Upper lobe of left lung (tissue), 6 donors: Measurements from ENCODE around the gene ABCG1. TPM values are rescaled to one million over a fixed set of nuclear protein-coding genes. Genes with fewer than 3 reads are reported as not detected.

Experiments
- ATAC-seq, 2 donors: fragments of 200-7000 bp; cut with Tn5 transposase; one replicate each; pipeline ENCODE4 v1.9.1; 2022; ENCODE audit warnings: mild to moderate bottlenecking in 2 of 2, moderate library complexity in 2 of 2; ENCODE audit not compliant: low FRiP score in 2 of 2
- DNase-seq, 2 donors: peaks; one replicate each; pipeline ENCODE4 v3.0.0-alpha.2; 2019 to 2020
- H3K27ac ChIP-seq, 4 donors: fragments of 200-600 bp; sonication (generic); one replicate each; pipeline ENCODE4 v1.5.1; 2016 to 2019
- H3K27me3 ChIP-seq, 4 donors: fragments of 200-600 bp; sonication (generic); one replicate each; pipeline ENCODE4 v1.5.1; 2017 to 2019
- H3K36me3 ChIP-seq, 4 donors: fragments of 200-600 bp; sonication (generic); one replicate each; pipeline ENCODE4 v1.5.1; 2016 to 2019
- H3K4me1 ChIP-seq, 4 donors: fragments of 200-600 bp; sonication (generic); one replicate each; pipeline ENCODE4 v1.5.1; 2018 to 2019
- H3K4me3 ChIP-seq, 4 donors: fragments of 200-600 bp; sonication (generic); one replicate each; pipeline ENCODE4 v1.5.1; 2017 to 2019; ENCODE audit warnings: mild to moderate bottlenecking in 2 of 4, moderate library complexity in 1 of 4
- H3K9me3 ChIP-seq, 4 donors: fragments of 200-600 bp; sonication (generic); one replicate each; pipeline ENCODE4 v1.5.1; 2018 to 2019
- CTCF ChIP-seq, 6 experiments: fragments of 450-650 bp in 4 of 6; fragments of 200-600 bp in 2 of 6; sonication (generic) in 2 of 6; IDR thresholded peaks; one replicate each; pipeline ENCODE4 v1.5.1; 2016 to 2019; ENCODE audit warnings: antibody characterized with exemption in 6 of 6
- EP300 ChIP-seq, 4 donors: sonication (generic); formaldehyde crosslinking; IDR thresholded peaks; one replicate each; pipeline ENCODE4 v1.5.1; 2017; ENCODE audit warnings: antibody characterized with exemption in 4 of 4, control low read depth in 2 of 4
- POLR2A ChIP-seq, 4 donors: fragments of 450-650 bp; IDR thresholded peaks; one replicate each; pipeline ENCODE4 v1.5.1; 2016 to 2017; ENCODE audit warnings: antibody characterized with exemption in 4 of 4, mild to moderate bottlenecking in 2 of 4
- POLR2AphosphoS5 ChIP-seq, 2 donors: sonication (generic); formaldehyde crosslinking; IDR thresholded peaks; one replicate each; pipeline ENCODE4 v1.5.1; 2017; ENCODE audit warnings: antibody characterized with exemption in 2 of 2
- WGBS, 2 donors: methylation state at CpG; one replicate each; pipeline ENCODE4 v1.1.5; 2017 to 2018; 5-methylcytosine and 5-hydroxymethylcytosine counted together
- total RNA-seq, 6 donors: library from RNA; depleted of rRNA in 4 of 6; stranded (reverse); fragments of >200 nt in 4 of 6; gene quantifications; one replicate each; pipeline versions ENCODE4 v1.1.0 to v1.2.1, GENCODE V29; 2016 to 2021
- donor health status: DM: no; HTN: no; CAD: no; lungs with moderate emphysema.
- donor health status: DM: no; HTN: yes; CAD: no; lungs with severe emphysema.

The ABCG1 gene
- total RNA-seq, 6 donors from 2014 or later: 56.7 to 130 (median 79.8) TPM

GRCh38 chr21:42317341-42317741 lies 98.4 kb downstream of the ABCG1 start:
- peak in 1 of 2 donors; percentile 10 for DNase-seq
- WGBS, 2 donors: 92 to 93% methylated on average over 5 to 8 of the region's 8 CpGs

GRCh38 chr21:42317826-42318746 lies 99.1 kb downstream of the ABCG1 start:
- Histone ChIP-seq H3K27me3 (no peaks in the 10 kb centered on the region), H3K4me1 (peaks cover 7 to 23% (median 14%) of the 10 kb centered on the region in 4 donors), H3K4me3 (no peak overlapping the region), H3K9me3 (no peaks in the 10 kb centered on the region), H3K36me3 (no peaks in the 10 kb centered on the region), H3K27ac (no peak overlapping the region)
- TF ChIP-seq CTCF (IDR thresholded peaks at IDR 0.05) (no peak), EP300 (IDR thresholded peaks at IDR 0.05) (no peak), POLR2A (IDR thresholded peaks at IDR 0.05) (no peak), POLR2AphosphoS5 (IDR thresholded peaks at IDR 0.05) (no peak)
- ATAC-seq: no peak
- WGBS, 2 donors: 89 to 94% methylated on average over 8 to 20 of the region's 20 CpGs
- DNase-seq: peak in 1 of 2 donors; percentile 63

More at GRCh38 chr21:42317341-42317741, 98.4 kb downstream of the ABCG1 start:
- H3K27ac ChIP-seq: no peak overlapping the region
- no peak overlapping the region for H3K4me3 ChIP-seq
- TF ChIP-seq POLR2AphosphoS5 (IDR thresholded peaks at IDR 0.05) (no peak), CTCF (IDR thresholded peaks at IDR 0.05) (no peak), EP300 (IDR thresholded peaks at IDR 0.05) (no peak), POLR2A (IDR thresholded peaks at IDR 0.05) (no peak)
- H3K4me1 ChIP-seq: peaks cover 7 to 26% (median 16%) of the 10 kb centered on the region in 4 donors
- ATAC-seq: no peak
- no peaks in the 10 kb centered on the region for H3K36me3 ChIP-seq
- no peaks in the 10 kb centered on the region for H3K27me3 ChIP-seq
- H3K9me3 ChIP-seq: no peaks in the 10 kb centered on the region

- no peak overlapping the region for H3K4me3 ChIP-seq
- peak; percentile 52 to 69 for ATAC-seq
- H3K9me3 ChIP-seq: no peaks in the 10 kb centered on the region
- peaks cover 0 to 16% (median 6%) of the 10 kb centered on the region in 4 donors for H3K4me1 ChIP-seq
- TF ChIP-seq CTCF (IDR thresholded peaks at IDR 0.05): no peak
- TF ChIP-seq EP300 (IDR thresholded peaks at IDR 0.05): no peak
- DNase-seq: peak; percentile 44 to 61
- peak overlapping the region in 1 of 4 donors; percentile 44 for H3K27ac ChIP-seq
- 24 to 64% methylated on average over 9 to 10 of the region's 10 CpGs for WGBS, 2 donors
- no peaks in the 10 kb centered on the region for H3K27me3 ChIP-seq
- H3K36me3 ChIP-seq: no peaks in the 10 kb centered on the region
Measured at GRCh38 chr21:42319376-42319775, 100.4 kb downstream of the ABCG1 start.

- Histone ChIP-seq H3K4me3 (no peak overlapping the region), H3K27me3 (no peaks in the 10 kb centered on the region), H3K27ac (peak overlapping the region in 1 of 4 donors; percentile 44), H3K36me3 (no peaks in the 10 kb centered on the region), H3K9me3 (no peaks in the 10 kb centered on the region), H3K4me1 (peaks cover 0 to 16% (median 6%) of the 10 kb centered on the region in 4 donors)
- ATAC-seq (peak; percentile 8 to 44), DNase-seq (peak; percentile 56 to 64)
- peak in 1 of 6 experiments; percentile 8 for TF ChIP-seq CTCF (IDR thresholded peaks at IDR 0.05)
- TF ChIP-seq EP300 (IDR thresholded peaks at IDR 0.05): no peak
- 52 to 67% methylated on average over 13 to 14 of the region's 17 CpGs for WGBS, 2 donors
Measured at GRCh38 chr21:42319851-42320572, 101.1 kb downstream of the ABCG1 start.
